Left renal cortex interstitium (tissue), 4 donors: ENCODE results near the gene TBC1D2B. TPM values are rescaled to one million over a fixed set of nuclear protein-coding genes. Genes with fewer than 3 reads are reported as not detected.

Experiments used
- DNase-seq, 4 donors: peaks; one replicate each; pipeline ENCODE4 v3.0.0-alpha.2; 2013; ENCODE audit warnings: low read depth in 4 of 4, low spot score in 2 of 4, missing footprints in 1 of 4
- polyA plus RNA-seq, 4 donors: library from polyadenylated mRNA; unstranded; fragments of 120-200 nt; gene quantifications; one replicate each; pipeline ENCODE4 v1.2.1, GENCODE V29; 2013; ENCODE audit not compliant: insufficient read length in 4 of 4

TBC1D2B gene
- polyA plus RNA-seq, 4 donors: 29.7 to 32.1 (median 31.4) TPM

- DNase-seq: no peak
Measured at GRCh38 chr15:78037779-78038305, 39.7 kb downstream of the TBC1D2B start.

- no peak for DNase-seq
Measured at GRCh38 chr15:78037328-78037727, 40.2 kb downstream of the TBC1D2B start.

GRCh38 chr15:78035861-78036476 is 41.5 kb downstream of the TBC1D2B start:
- DNase-seq: no peak

GRCh38 chr15:78035321-78035751 is 42.2 kb downstream of the TBC1D2B start:
- no peak for DNase-seq

GRCh38 chr15:78034495-78035191 is 42.9 kb downstream of the TBC1D2B start:
- peak in 1 of 4 donors; percentile 56 for DNase-seq

- no peak for DNase-seq
Measured at GRCh38 chr15:78033864-78034263, 43.6 kb downstream of the TBC1D2B start.

- no peak for DNase-seq
Measured at GRCh38 chr15:78032671-78033070, 44.8 kb downstream of the TBC1D2B start.

GRCh38 chr15:78024883-78025282 is 52.6 kb downstream of the TBC1D2B start:
- DNase-seq: no peak

- DNase-seq: no peak
Measured at GRCh38 chr15:78024519-78024870, 53.0 kb downstream of the TBC1D2B start.

- peak in 1 of 4 donors; percentile 56 for DNase-seq
Measured at GRCh38 chr15:78023865-78024518, 53.5 kb downstream of the TBC1D2B start.

GRCh38 chr15:78023081-78023665 is 54.3 kb downstream of the TBC1D2B start:
- DNase-seq: no peak

- DNase-seq: no peak
Measured at GRCh38 chr15:78021761-78022160, 55.8 kb downstream of the TBC1D2B start.

GRCh38 chr15:78020007-78020406 is 57.5 kb downstream of the TBC1D2B start:
- no peak for DNase-seq

GRCh38 chr15:78018946-78019644 is 58.4 kb downstream of the TBC1D2B start:
- DNase-seq: no peak

- no peak for DNase-seq
Measured at GRCh38 chr15:78018445-78018844, 59.1 kb downstream of the TBC1D2B start.

GRCh38 chr15:78016860-78017259 is 60.7 kb downstream of the TBC1D2B start:
- no peak for DNase-seq

GRCh38 chr15:78012643-78013077 is 64.9 kb downstream of the TBC1D2B start:
- DNase-seq: no peak

- DNase-seq: no peak
Measured at GRCh38 chr15:78010067-78010466, 67.4 kb downstream of the TBC1D2B start.

- DNase-seq: no peak
Measured at GRCh38 chr15:78007964-78008886, 69.3 kb downstream of the TBC1D2B start.
